NCI-H1417 (cell line): ENCODE results near the gene MAPK13.
"Not testable (repeated sequence)": the region's sequence is repeated elsewhere in the genome, so short reads cannot be mapped to it uniquely, and the experiment has no call there.

Experiments used
- DNase-seq, 3 experiments: peaks; one replicate each; lab custom pipeline; 2025; lab: John Stamatoyannopoulos, UW

The MAPK13 gene

DNA sequence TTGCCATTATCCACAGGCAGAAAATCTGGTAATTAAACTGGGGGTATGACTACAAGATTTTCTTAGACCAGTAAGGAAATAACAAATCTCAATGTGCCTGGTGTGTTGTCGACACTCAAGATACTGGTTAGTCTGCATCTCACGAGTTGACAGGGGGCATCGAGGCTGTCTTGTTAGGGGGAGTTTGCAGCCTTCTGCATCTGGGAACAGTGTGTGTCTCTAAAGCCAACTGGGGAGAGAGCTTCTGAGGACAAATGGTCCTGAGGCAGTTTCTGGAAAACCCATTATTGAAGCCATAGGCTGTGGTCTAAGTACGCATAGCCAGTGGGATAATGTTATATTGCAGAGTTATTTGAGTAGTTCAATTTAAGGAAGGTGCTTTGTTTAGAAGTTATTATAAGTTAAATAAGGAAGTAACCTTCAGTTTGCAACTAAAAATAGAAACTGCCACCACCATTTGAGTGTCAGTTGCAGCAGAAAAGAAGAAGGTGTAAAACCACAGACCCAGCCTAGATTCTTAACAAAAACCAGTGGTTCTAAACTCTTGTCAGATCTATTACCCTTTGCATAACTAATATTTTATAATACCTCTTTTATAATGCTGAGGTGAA lies 15.4 kb upstream of the MAPK13 start:
- DNase-seq, result no peak

GRCh38 chr6:36115412-36115811 lies 14.9 kb upstream of the MAPK13 start:
- no peak for DNase-seq

DNA sequence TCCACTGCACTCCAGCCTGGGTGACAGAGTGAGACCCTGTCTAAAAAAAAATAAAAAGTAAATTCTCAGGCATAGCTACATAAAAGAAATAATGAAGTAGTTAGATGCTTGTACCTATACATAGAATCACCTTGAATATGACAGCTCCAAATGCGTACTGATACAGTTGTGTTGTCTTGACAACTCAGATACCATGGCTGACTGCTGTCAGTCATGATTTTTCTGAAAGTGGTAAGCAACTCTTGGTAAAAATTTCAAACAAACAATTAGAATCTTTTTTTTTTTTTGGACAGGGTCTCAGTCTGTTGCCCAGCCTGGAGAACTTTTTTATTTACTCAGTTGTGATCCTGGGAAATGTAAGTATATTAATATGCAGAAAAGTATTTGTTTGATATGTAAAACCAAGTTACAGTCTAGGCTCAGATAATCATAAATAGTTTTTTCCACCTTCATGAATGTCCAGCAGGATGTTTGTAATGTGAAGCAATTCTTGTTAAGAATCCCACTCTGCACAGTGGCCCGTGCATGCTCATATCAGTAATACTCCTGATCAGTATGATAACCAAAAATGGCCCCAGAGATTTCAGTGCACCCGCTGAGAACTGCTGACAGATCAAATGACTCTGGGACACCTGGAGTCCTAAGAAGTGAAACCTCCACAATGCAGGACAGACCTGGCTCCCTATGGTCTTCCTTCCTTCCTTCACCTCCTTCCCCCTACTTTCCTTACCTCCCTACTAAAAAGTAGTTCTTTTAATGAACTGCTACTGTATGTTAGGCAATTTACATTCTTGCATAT lies 14.0 kb upstream of the MAPK13 start:
- DNase-seq, result no peak

GRCh38 chr6:36116943-36117342 lies 13.4 kb upstream of the MAPK13 start:
- DNase-seq, result no peak

GRCh38 chr6:36117658-36118549 lies 12.4 kb upstream of the MAPK13 start:
- no peak for DNase-seq

- DNase-seq, result peak; percentile 25 to 71 (median 36)
These were observed 11.7 kb upstream of the MAPK13 start for GRCh38 chr6:36118550-36119107.

GRCh38 chr6:36119209-36119608 lies 11.1 kb upstream of the MAPK13 start:
- no peak for DNase-seq

DNA sequence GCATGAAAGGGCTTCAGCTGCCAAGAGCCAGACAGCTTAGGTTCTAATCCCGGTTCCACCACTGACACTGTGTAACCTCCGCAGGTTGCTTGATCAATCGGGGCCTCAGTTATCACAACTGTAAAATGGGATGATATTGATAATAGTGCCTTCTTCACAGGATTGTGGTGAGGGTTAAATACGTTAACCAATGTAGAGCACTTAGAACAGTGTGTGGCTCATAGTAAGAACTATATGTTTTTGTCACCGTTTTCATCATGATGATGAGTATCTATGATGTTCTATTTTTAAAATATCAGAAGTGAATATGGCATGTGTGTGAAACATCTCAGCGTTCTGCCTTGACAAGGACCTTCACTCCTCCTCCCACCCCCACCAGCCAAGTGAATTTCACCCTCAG lies 10.3 kb upstream of the MAPK13 start:
- no peak for DNase-seq

- DNase-seq, result no peak
These were observed 9.8 kb upstream of the MAPK13 start for GRCh38 chr6:36120539-36120938.

DNA sequence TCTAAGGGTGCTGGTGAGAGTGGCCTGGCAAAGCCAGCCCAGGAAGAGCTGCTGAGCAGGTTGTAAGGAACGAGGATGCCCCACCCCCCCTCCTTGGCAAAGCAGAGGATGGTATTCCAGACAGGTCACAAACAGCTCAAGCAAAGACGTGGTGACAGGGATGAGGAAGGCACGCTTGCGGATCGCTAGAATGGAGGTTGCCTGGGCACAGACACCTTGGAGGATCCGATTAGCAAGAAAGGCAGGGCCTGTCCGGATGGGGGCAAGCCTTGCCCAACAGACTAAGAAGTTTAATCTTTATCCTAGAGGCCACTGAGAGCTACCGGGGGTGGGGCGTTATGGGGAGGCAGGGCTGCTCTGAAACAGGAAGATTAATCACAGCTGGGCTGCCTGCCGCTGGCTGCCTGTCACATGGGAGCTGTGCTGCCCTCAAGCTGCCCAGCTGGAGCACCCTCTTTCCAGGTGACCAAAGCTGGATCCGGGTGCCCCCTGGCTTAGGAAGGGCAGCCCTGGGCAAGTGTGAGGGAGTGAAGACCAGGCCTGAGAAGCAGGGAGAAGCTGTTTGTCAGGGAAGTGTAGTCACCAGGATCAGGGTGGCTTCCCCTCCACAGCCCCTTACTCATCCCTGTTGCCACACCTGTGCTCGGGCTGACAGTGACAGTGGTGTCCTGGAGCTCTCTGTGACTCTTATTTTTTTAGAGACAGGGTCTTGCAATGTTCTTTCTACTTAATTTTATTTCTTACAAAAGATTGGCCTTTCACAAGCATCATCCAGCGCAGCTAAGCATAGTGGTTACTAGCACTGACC lies 9.1 kb upstream of the MAPK13 start:
- peak in 1 of 3 experiments; percentile 3 for DNase-seq

- no peak for DNase-seq
These were observed 8.4 kb upstream of the MAPK13 start for GRCh38 chr6:36121787-36122494.

- DNase-seq, result peak in 1 of 3 experiments; percentile 13
These were observed 7.6 kb upstream of the MAPK13 start for GRCh38 chr6:36122495-36123269.

GRCh38 chr6:36123270-36124139 lies 6.8 kb upstream of the MAPK13 start:
- DNase-seq, result peak; percentile 65 to 78 (median 69)

GRCh38 chr6:36124346-36124745 lies 6.0 kb upstream of the MAPK13 start:
- not testable (repeated sequence) for DNase-seq

DNA sequence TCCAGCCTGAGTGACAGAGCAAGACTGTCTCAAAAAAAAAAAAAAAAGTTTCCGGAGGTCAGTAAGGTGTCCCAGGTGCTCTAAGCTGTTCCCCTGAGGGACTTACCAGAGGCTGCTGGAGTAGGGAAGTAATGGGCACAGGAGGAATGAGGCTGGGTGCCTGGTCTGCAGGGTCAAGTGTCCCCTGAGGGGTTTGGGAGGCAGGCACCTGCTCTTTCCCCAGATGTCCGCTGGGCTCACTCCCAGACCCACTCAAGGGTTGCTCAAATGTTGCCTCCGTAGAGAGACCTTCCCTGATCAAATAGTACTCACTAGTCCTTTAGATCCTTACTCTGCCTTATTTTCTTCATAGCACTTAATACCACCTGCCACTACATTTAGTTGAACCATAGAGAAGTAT lies 5.4 kb upstream of the MAPK13 start:
- peak in 1 of 3 experiments; percentile 48 for DNase-seq

GRCh38 chr6:36125575-36125974 lies 4.7 kb upstream of the MAPK13 start:
- DNase-seq, result no peak

GRCh38 chr6:36126121-36126520 lies 4.2 kb upstream of the MAPK13 start:
- DNase-seq, result no peak

- DNase-seq, result no peak
These were observed 3.5 kb upstream of the MAPK13 start for GRCh38 chr6:36126553-36127458.
